ENCODE results near the gene TSNAXIP1. TPM values are rescaled to one million over a fixed set of nuclear protein-coding genes. Genes with fewer than 3 reads are reported as not detected.
A peak's percentile ranks its signal among the peaks of the same experiment; 100 is the strongest.

The TSNAXIP1 gene
- total RNA-seq, 2 donors from 2014 or later, result 0.13 to 0.30 TPM

GRCh38 chr16:67856927-67857546, 50.3 kb downstream of the TSNAXIP1 start:
- no peak for DNase-seq
- intact Hi-C loops (cut with DNase I), result no loop called here
- Histone ChIP-seq H3K36me3 (no peaks in the 10 kb centered on the region), H3K9ac (ENCODE audit: low read depth in 2 of 2, low read length in 2 of 2) (no peak overlapping the region), H3K4me1 (peaks cover 17% of the 10 kb centered on the region), H3K27ac (peak overlapping the region; percentile 43), H3K9me3 (no peaks in the 10 kb centered on the region), H3K27me3 (no peaks in the 10 kb centered on the region), H3K4me3 (no peak overlapping the region)
- no peak for TF ChIP-seq CTCF (IDR thresholded peaks at IDR 0.05)

- Histone ChIP-seq H3K4me1 (peaks cover 17% of the 10 kb centered on the region), H3K9me3 (no peaks in the 10 kb centered on the region), H3K9ac (ENCODE audit: low read depth in 2 of 2, low read length in 2 of 2) (no peak overlapping the region), H3K4me3 (no peak overlapping the region), H3K27me3 (no peaks in the 10 kb centered on the region), H3K27ac (peak overlapping the region; percentile 43), H3K36me3 (no peaks in the 10 kb centered on the region)
- no peak for TF ChIP-seq CTCF (IDR thresholded peaks at IDR 0.05)
- intact Hi-C loops (cut with DNase I), result no loop called here
- peak; percentile 65 for DNase-seq
Measured at GRCh38 chr16:67857547-67858233, 51.0 kb downstream of the TSNAXIP1 start.

GRCh38 chr16:67858500-67858899, 51.8 kb downstream of the TSNAXIP1 start:
- H3K9ac ChIP-seq (ENCODE audit: low read depth in 2 of 2, low read length in 2 of 2), result peak overlapping the region in 1 of 2 donors; percentile 12
- intact Hi-C loops (cut with DNase I), result no loop called here
- no peak for DNase-seq
- no peaks in the 10 kb centered on the region for H3K9me3 ChIP-seq
- H3K27me3 ChIP-seq, result no peaks in the 10 kb centered on the region
- H3K4me1 ChIP-seq, result peaks cover 17% of the 10 kb centered on the region
- no peak overlapping the region for H3K4me3 ChIP-seq
- H3K36me3 ChIP-seq, result no peaks in the 10 kb centered on the region
- no peak for TF ChIP-seq CTCF (IDR thresholded peaks at IDR 0.05)
- peak overlapping the region; percentile 18 for H3K27ac ChIP-seq

- Histone ChIP-seq H3K27me3 (no peaks in the 10 kb centered on the region), H3K4me1 (peaks cover 17% of the 10 kb centered on the region), H3K36me3 (no peaks in the 10 kb centered on the region), H3K27ac (no peak overlapping the region), H3K4me3 (no peak overlapping the region), H3K9ac (ENCODE audit: low read depth in 2 of 2, low read length in 2 of 2) (no peak overlapping the region), H3K9me3 (no peaks in the 10 kb centered on the region)
- intact Hi-C loops (cut with DNase I), result loop anchor here (10.0 kb wide), 1 partner anchor 46 kb away; no protein-coding TSS in a partner anchor
- TF ChIP-seq CTCF (IDR thresholded peaks at IDR 0.05), result no peak
- no peak for DNase-seq
Measured at GRCh38 chr16:67860589-67861398, 54.1 kb downstream of the TSNAXIP1 start.

GRCh38 chr16:67861877-67862276, 55.2 kb downstream of the TSNAXIP1 start:
- Histone ChIP-seq H3K4me1 (peaks cover 17% of the 10 kb centered on the region), H3K4me3 (no peak overlapping the region), H3K27me3 (no peaks in the 10 kb centered on the region), H3K9ac (ENCODE audit: low read depth in 2 of 2, low read length in 2 of 2) (no peak overlapping the region), H3K36me3 (no peaks in the 10 kb centered on the region), H3K27ac (no peak overlapping the region), H3K9me3 (no peaks in the 10 kb centered on the region)
- intact Hi-C loops (cut with DNase I), result loop anchor here (10.0 kb wide), 1 partner anchor 47 kb away; no protein-coding TSS in a partner anchor
- DNase-seq, result no peak
- TF ChIP-seq CTCF (IDR thresholded peaks at IDR 0.05), result no peak
